Measurements from ENCODE around the gene AQP9. TPM values are rescaled to one million over a fixed set of nuclear protein-coding genes. Genes with fewer than 3 reads are reported as not detected.

The AQP9 gene
- total and polyA plus RNA-seq, 2 of the 8 experiments (the other 6 are each of a cell fraction or from before 2014, with no cell fraction given) = not detected

- TF ChIP-seq SP4 (IDR thresholded peaks at IDR 0.05; ENCODE audit: low read length) (no peak), SIN3A (conservative IDR thresholded peaks at IDR 0.05 in 1 of 2, IDR thresholded peaks at IDR 0.05 in 1 of 2; ENCODE audit: low read depth in 1 of 2, low read length in 2 of 2) (no peak), EGR1 (IDR thresholded peaks at IDR 0.05; ENCODE audit: borderline replicate concordance, low read depth, low read length) (no peak), BCL11A (IDR thresholded peaks at IDR 0.05; ENCODE audit: low read depth in 2 of 2, low read length in 2 of 2) (no peak), CTBP2 (IDR thresholded peaks at IDR 0.05; ENCODE audit: borderline replicate concordance, insufficient read depth, insufficient read length, low read length) (no peak), CBX5 (IDR thresholded peaks at IDR 0.05; ENCODE audit: low read depth, low read length) (no peak)
These were observed 42.8 kb upstream of the AQP9 start (continued) for GRCh38 chr15:58095415-58095814.
